ENCODE measurements around the gene UBXN6.

DNA sequence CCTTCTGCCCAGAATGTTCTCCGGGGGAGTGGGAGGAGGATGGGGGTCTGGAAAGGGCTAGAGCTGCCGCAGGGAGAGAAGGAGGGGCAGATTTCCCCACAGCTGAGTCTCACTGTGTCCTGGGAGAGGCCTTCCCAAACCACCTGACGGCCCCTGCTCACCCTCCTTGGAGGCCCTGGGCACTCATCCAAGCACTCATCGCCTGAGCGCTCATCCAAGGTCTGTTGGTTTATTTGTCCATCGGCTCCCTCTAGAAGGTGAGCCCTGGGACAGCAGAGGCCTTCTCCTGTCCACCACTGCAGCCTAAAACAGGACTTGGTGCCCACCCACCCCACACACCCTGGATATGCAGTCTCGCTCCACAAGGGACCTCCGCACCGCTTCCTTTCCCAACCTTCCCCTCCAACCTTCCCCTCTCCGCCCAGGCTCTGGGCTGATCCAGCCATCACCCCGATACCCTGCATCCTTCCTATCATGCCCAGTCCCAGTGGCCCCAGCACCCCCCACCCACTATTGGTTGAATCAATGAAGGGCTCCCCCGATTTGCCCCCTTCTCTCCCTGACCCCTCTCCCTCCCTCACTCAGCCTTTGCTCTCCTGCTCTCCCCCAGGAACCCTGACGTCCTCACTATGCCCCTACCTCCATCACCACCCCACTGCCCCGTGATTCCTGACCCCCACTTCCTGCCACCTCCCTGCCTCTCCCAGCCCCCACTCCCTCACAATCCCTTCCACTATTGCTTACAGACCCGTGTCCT is 1.7 kb downstream of the UBXN6 start:
- TF ChIP-seq, protein P1, sequence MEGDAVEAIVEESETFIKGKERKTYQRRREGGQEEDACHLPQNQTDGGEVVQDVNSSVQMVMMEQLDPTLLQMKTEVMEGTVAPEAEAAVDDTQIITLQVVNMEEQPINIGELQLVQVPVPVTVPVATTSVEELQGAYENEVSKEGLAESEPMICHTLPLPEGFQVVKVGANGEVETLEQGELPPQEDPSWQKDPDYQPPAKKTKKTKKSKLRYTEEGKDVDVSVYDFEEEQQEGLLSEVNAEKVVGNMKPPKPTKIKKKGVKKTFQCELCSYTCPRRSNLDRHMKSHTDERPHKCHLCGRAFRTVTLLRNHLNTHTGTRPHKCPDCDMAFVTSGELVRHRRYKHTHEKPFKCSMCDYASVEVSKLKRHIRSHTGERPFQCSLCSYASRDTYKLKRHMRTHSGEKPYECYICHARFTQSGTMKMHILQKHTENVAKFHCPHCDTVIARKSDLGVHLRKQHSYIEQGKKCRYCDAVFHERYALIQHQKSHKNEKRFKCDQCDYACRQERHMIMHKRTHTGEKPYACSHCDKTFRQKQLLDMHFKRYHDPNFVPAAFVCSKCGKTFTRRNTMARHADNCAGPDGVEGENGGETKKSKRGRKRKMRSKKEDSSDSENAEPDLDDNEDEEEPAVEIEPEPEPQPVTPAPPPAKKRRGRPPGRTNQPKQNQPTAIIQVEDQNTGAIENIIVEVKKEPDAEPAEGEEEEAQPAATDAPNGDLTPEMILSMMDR (IDR thresholded peaks at IDR 0.05; ENCODE audit: borderline replicate concordance, extremely low read depth, low read length, poor library complexity, severe bottlenecking) = no peak
- TF ChIP-seq EZH2 (IDR thresholded peaks at IDR 0.05; ENCODE audit: borderline replicate concordance, low read depth, low read length, severe bottlenecking) = no peak

Data from DND-41 (cell line).